Left lobe of liver (tissue), 2 donors: ENCODE data around the gene CUX1. TPM values are rescaled to one million over a fixed set of nuclear protein-coding genes. Genes with fewer than 3 reads are reported as not detected.
"Not testable (repeated sequence)": the region's sequence is repeated elsewhere in the genome, so short reads cannot be mapped to it uniquely, and the experiment has no call there.

Experiments used
- ATAC-seq: fragments of 200-7000 bp; cut with Tn5 transposase; one replicate; pipeline ENCODE4 v1.9.1; 2020; ENCODE audit warnings: mild to moderate bottlenecking, moderate library complexity
- DNase-seq: peaks from one replicate; pipeline ENCODE4 v3.0.0-alpha.2; 2020; ENCODE audit warnings: low spot score
- total RNA-seq: library from RNA; stranded (reverse); gene quantifications from one replicate; pipeline ENCODE4 v1.2.1, GENCODE V29; 2021
- donor health status: DM: no; HTN: no; CAD: no; lungs with moderate emphysema.
- donor health status: DM: no; HTN: yes; CAD: no.

CUX1 gene
- total RNA-seq, 1 donor from 2014 or later: 42.0 TPM

DNA sequence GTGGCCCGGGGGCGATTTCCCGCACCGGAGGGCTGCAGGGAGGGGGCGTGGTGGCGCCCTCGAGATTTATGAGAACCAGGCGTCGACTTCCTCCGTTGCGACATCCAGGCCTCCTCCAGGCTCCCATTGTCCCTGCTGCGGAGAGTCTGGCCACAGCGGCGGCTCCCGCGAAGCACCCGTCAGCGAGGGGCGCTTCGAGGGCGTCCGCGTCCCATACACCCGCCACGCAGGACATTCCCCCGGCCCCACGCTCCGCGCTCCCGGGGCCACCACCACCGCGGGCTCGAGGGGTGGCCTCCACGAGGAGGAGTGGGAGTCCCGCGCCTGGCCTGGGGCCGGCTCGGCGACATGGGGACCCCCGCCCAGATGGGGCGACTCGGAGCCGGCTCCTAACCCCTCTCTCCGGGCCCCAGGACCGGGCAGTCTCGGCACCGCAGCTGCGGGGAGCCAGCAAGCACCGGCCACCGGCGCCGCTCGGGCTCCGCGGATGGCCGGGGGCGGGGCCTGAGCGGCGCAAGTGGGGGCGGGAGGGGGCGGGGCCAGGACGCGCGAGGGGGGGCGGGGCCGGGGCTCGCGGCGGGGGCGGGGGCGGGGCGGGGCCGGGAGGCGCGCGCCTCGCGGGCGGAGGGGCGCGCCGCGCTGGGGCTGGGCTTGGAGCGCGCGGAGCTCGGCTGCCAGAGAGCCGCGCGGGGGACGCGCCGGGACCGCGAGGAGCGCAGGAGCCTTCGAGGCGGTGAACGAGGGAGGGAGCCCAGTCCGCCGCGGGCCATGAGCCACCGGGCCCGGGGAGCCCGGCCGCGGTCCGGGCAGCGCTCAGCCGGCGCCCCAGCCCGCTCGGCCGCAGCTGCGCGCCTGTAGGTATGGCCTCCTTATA is 469.0 kb downstream of the CUX1 start, which contains the start of gene SH2B2:
Gene SH2B2 (plus strand): TSS at position 632 of the 874 bp plus-strand sequence. CDS start 13,683 bp downstream, outside the sequence.
- DNase-seq: peak; percentile 64

DNA sequence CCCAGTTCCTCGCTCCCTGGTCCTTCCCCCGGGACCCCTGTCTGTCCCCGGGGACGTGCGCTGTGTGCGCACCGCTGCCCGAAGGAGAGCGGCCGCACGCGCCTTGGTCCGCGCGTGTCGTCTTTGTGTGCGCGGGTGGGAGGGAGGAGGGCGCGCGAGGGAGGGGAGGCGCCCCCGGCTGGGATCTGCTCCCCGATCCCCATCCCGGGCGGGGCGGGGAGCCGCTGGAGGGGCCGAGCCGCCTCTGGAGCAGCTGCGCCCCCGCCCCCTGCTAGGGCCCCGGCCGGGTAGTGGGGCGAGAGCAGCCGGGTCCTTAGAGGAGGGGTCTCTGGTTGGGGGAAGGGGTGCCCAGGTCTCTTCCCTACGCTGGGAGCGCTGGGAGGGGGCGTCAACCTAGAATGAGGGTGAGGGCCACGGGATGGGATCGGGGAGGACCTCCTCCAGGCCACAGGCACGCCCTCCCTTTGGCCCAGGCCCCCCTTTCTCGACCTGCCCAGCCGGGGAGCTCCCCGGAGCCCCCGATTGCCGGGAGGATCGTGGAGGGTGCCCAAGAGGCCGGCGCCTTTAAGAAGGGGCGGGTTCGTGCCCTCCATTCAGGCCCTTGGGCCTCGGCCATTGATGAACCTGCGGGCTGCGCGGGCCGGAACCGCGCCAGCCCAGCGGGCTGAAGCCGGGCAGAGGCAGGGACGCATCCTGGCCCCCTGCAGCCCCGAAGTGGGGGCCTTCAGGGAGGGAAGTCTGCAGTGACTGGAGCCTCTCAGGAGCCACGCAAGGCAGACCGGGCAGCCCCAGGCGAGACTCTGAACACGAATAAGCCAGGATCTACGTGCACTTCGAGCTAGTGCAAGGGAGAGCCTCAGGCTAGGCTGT is 469.9 kb downstream of the CUX1 start:
- ATAC-seq (peak; percentile 76), DNase-seq (peak; percentile 66)

More for the DNA sequence above, 469.0 kb downstream of the CUX1 start, which contains the start of gene SH2B2:
- ATAC-seq: peak; percentile 76

DNA sequence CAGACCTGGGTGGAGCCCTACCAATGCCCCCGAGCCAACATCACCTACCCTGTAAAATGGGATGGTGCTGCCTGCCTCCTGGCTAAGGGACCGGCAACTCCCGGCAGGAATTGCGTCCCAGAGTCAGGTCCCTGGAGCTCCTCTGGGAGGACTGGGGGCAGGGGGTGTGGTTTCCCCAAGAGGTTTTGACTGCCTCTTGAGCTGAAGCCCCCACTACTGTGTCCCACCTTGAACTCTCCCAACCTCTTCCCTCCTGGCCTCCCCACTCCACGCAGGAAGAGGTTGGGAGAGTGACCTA is 470.5 kb downstream of the CUX1 start:
- no peak for DNase-seq
- ATAC-seq: no peak

DNA sequence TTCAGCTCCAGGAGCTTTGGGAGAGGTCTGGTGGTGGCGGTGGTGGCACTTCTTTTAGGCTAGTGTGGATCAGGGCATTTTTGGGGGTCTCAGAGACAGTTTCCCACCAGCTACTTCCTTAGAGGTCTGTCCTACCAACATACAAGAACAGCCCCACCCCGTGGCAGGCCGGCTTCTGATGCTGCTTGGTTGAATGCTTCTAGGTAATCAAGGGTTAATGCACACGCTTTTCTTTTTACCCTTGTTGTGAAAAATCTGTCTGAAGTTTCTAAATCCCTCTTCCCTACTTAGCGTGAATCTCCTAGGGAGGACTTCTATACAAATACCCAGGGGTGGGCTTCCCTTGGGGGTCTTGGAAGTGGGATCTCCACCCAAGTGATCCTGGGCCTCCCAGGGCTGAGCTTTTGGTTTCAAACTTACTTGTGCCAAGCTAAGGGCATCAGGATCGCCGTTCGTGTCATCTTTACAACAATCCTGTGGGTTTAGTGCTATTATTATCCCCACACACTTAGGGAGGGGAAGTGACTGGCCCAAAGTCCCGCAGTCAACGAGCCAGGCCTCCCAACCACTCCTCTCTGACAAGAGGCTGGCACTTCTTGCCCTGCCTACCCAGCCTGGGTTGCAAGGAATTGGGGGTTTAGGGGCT is 471.0 kb downstream of the CUX1 start:
- ATAC-seq: no peak
- DNase-seq: no peak

DNA sequence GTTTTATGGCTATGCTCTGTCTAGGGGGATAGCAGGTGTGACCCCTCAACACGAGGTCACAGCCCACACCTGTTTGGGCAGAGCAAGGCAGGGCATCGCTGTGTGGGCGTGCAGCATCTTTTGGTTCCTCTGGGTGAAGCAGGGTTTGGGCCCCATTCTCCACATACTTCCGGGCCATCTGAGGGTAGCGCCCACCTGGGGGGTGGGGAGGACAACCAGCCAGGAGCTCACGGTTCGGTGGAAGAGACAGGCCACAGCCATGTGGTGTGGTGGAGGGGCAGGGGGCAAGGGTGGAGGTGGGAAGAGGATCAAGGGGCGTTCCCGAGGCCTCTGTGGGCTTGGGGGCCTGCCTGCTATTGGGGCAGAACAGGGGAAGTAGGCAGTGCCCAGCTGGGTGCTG is 471.6 kb downstream of the CUX1 start:
- ATAC-seq: no peak

DNA sequence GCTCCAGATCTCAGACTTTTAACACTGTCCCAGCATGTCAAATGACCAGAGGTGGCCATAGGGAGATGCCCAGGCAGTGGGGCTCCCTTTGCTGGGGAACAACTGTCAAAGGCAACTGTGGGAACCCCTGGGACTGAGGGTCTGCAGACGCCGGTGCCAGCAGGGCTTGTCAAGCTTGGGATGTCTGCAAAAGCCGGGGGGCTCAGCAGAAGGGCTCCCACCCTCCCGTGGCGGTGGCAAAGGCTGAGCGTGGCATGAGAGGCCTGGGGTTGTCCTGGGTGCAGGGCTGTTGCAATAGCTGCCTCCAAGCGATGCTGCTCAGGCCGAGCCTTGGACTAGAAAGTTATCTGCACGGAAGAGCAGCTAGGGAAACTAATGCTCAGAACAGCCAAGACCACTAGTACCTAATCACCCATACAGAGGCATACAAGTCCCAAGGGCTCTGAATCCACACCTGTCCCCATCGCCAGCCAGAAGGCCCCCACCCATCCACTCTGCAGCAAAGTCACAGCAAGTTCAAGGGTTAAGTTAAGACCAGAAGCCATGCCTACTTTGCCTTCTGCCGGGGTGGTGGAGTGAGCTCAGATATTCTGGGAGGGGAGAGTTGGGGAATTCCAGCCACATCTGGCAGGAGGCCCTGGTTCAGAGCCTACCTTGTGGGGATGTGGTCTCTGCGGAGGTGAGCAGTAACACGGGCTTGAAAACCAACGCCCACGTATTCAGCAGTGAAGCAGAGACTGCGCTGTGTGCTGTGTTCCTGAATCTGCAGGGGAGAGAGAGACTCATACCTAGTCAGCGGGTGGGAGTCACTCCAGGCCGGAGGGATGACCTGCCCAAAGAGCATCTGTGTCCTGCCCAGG is 473.9 kb downstream of the CUX1 start:
- no peak for DNase-seq
- ATAC-seq: no peak

More for the DNA sequence above, 471.6 kb downstream of the CUX1 start:
- DNase-seq: no peak

DNA sequence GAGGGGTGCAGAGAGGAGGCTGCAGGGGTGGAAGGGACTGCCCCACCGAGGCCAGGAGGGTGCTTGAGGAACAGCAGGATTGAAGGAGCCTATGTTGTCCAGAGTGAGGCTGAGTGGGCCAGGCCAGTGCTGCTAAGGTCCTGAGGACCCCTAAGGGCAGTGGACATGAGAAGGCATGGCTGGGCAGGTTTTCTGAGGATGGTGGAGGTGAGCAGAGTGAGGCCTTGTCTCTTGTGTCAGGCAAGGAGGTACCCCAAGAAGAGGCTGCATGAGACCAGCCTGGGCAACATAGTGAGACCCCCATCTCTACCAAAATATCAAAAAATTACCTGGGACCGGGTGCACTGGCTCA is 474.5 kb downstream of the CUX1 start:
- DNase-seq (no peak), ATAC-seq (no peak)

DNA sequence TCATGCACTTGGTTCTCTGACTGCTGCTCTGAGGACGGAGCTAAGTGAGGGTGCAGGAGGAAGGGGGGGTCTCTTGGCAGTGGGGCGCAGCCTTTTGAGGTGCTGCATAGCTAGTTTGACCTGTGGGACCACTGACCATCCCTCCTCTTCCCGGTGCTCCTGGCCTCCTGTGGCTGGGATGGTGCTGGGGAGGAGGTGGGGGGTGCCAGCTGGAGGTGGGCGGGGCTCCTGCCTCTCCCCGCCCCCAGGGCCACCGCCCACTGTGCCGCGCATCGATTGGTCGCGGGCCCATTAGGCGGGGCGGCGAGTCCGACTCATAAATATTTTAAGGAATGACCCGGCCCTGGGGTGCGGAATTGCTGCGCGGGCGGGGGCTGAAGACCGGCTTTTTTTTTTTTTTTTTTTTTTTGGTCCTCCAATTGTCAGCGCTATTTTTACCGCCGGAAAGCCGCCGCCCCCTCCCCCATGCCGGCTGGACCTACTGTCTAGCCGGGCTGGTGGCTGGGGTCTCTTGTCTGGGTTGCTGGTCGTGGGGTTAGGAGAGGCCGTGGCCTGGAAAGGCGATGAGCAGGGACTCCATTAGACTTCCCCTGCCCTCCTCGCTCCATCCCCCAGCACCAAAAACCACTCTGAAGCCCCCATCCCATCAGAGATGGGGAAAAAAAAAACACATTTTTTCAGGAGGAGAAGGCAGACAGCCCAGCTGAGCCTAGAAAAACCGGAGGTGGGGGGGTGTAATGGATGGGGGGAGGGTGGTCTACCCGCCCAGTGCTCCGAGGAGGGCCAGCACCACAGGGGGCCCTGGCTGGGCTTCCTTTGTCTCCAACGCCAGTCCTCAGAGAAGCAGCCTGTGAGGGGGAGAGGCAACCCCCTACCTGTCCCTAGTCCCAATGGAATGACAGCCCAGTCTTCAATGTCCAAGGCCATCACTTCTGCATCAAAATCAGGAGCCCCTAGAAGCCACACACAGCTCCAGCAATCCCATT is 475.7 kb downstream of the CUX1 start:
- ATAC-seq: no peak

DNA sequence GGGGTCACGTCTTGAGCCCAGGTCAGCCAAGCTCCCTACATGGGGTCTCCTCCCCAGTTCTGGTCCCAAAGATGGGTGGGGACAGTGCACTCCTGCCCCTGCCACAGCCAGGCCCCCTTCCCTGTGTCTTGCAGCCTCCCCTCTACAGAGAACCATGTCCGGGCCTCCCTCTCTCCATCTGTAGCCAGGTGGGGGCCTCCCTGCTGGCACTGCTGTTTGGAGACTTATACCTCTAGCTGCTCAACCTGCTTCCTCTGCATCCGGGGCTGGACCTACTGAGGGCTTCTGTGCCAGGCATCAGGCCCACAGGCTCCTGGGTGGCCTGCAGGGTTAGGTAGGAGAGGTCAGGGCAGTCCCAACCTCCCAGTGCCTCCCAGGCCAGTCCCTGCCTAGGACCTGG is 477.2 kb downstream of the CUX1 start:
- ATAC-seq (no peak), DNase-seq (no peak)

More for the DNA sequence above, 475.7 kb downstream of the CUX1 start:
- no peak for DNase-seq

DNA sequence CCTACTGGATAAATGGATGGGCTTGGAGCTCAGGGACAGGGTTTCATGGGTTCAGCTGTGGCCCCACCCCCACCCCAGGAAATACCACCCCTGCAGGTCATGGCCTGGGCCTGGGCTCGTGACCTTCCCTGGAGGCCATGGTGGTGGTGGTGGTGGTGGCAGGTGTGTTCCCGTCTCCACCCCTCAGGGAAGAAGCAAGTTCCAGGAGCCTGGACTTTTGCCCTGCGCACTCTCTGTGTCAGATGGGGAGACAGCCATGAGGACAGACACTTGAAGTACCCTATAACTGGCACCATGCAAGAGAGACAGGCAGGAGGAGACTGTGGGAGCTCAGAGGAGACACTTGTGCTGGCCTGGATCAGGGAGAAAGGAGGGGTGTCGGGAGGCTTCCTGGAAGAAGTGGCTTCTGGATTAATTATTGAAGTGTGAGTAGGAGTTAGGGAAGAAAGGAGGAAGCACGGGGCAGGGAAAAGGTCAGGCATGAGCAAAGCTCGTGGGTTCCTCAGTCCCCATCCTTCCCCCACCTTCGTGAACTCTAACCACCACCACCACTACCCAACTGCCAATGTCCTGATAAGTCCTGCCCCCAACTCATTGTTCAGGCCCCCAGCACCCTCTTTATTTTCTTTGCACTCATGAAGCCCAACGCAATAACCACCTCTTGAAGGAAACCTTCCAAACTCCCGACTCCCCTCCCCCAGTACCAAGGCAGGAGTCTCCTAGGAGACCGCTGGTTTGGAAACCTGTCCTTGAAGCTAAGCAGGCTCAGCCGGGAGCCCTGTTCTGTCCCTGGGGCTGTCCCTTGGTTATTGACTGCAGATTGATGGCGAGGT is 478.1 kb downstream of the CUX1 start:
- ATAC-seq (no peak), DNase-seq (no peak)

DNA sequence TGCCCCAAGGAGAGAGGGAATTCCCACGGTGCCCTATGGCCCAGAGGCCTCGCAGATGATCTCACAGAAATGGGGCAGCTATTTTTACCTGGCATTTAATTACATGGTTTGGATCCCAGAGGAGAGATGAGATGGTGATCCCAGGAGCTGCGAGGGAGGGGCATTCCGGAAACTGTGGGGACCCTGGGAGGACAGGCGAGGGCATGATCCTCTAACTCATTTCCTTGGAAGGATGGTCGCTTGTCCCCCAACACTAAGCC is 478.7 kb downstream of the CUX1 start:
- ATAC-seq (no peak), DNase-seq (no peak)

DNA sequence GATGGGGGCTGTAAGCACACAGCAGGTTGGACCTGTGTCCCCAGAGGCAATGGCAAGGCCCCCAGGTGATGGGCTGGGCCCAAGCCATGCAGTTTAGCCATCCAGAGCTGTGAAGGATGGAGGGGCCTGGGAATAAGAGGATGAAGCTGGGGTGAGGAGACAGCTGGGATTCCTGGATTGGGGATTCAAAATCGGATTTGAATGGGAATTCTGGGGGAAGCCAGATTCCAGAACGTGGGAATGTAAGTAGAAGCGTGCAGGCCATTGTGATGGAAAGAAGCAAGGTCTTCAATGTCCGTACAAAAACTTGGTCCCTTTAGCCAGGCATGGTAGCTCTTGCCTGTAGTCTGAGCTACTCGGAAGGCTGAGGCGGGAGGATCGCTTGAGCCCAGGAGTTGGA is 479.1 kb downstream of the CUX1 start:
- no peak for ATAC-seq
- no peak for DNase-seq

DNA sequence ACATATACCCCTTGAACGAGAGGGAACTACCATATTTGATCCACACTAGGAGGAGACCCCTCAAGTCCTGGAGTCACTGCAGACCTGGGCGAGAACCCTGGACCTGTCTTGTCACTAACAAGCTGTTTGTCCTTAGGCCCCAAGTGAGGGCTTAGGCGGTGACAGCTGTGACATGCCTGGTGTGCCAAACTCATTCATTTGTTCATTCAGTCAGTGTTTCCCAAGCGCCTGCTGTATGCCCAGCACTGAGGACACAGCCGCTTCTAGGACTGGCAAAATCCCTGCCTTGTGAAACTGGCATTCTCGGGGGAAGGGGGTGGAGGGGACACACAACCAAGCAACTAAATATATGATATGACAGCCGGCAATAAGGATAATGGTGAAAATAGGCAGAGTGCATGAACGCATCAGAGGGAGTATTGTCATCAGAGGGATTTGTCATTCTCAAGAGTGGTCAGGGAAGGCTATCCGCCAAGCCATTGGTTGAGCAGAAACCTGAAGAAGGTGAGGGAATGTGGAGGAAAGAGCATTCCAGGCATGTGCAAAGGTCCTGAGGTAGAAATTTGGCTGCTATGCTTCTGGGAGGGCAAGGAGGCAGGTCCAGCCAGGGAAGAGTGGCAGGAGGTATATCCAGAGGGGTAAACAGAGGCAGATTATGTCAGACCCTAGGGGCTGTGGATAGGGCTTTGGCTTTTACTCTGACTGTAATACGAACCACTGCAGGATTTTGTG is 480.2 kb downstream of the CUX1 start:
- DNase-seq: no peak
- ATAC-seq: no peak

DNA sequence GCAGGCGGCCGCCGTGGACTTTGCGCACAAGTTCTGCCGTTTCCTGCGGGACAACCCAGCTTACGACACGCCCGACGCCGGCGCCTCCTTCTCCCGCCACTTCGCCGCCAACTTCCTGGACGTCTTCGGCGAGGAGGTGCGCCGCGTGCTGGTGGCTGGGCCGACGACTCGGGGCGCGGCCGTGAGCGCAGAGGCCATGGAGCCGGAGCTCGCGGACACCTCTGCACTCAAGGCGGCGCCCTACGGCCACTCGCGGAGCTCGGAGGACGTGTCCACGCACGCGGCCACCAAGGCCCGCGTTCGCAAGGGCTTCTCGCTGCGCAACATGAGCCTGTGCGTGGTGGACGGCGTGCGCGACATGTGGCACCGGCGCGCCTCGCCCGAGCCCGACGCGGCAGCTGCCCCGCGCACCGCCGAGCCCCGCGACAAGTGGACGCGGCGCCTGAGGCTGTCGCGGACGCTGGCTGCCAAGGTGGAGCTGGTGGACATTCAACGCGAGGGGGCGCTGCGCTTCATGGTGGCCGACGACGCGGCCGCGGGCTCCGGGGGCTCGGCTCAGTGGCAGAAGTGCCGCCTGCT is 483.3 kb downstream of the CUX1 start:
- no peak for ATAC-seq
- DNase-seq: no peak

DNA sequence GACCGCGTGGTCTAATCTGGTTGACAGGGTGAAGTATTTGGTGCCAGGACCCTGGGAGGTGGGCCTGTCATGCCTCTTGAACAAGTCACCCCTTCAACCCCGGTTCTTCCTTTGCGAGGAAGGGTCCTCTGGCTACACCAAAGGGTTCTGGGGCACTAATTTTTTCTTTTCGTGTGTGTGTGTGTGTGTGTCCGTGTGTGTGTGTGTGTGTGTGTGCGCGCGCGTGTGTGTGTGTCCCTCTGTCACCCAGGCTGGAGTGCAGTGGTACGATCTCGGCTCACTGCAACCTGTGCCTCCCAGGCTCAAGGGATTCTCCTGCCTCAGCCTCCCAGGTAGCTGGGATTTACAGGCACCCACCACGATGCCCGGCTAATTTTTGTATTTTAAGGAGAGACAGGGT is 483.9 kb downstream of the CUX1 start:
- not testable (repeated sequence) for ATAC-seq, DNase-seq

DNA sequence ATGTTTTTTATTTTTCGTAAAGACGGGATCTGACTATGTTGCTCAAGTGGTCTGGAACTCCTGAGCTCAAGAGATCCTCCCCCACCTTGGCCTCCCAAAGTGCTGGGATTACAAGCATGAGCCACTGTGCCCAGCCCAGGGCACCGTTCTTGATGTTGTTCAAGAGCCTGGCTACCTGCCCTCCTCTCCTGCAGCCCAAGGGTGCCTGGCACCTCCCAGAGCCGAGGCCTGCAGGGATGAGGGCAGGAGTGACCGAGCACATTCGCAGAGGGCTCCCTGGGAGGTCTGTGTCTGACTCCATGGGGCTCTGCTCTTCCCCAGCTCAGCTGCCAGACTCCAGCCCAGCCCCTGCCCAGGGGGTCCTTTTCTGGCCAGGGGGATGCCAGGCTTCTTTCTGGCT is 484.6 kb downstream of the CUX1 start:
- ATAC-seq (no peak), DNase-seq (no peak)

DNA sequence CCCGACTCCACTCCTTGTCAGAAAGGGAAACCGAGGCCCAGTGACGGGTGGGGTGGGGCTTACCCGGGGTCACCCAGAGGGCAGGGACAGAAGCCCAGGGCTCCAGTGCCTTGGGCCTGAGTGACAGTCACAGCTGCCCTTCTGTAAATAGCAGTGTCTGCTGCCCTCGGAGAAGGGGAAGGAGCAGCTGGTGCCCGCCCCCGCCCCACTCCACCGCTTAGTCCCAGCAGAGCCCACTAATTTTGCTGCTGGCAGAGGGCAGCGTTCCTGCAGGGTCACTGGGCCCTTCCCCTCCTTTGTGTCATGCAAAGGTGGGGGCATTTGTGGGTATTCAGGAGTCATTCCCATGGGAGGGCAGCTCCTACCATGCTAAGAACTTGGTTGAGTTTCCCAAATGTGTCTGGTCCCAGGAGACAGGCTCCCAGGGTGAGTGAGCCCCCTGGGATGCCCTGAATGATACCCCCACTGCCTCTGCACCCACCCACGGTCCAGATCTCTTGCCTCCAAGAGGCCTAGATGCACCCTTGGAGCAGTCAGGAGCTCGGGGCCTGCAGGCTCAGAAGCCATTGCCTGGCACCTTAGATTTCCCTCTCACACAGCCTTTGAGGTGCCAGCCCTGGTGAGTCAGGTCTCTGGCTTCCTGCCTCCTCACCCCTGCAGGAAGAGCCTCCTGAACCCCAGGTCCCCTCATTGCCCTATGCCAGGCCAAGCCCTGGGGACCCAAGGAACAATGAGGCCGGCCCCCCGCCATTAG is 486.4 kb downstream of the CUX1 start:
- DNase-seq: no peak

More for the DNA sequence above, 486.4 kb downstream of the CUX1 start:
- no peak for ATAC-seq
